GM18858 (cell line): ENCODE results near the gene BRICD5.
"Not testable (repeated sequence)": the region's sequence is repeated elsewhere in the genome, so short reads cannot be mapped to it uniquely, and the experiment has no call there.

Experiments
- ATAC-seq: cut with Tn5 transposase; IDR thresholded peaks from one replicate; pipeline ENCODE4 v1.9.1; 2021; ENCODE audit not compliant: unreplicated experiment

Gene BRICD5

GRCh38 chr16:2210386-2211365 is at the start of gene BRICD5:
Gene BRICD5, minus strand, starts transcription at chr16:2210863. Its CDS starts 30 bp downstream, at chr16:2210833.
- no peak for ATAC-seq

- ATAC-seq: no peak
Observed at GRCh38 chr16:2260250-2260649, 49.6 kb upstream of the BRICD5 start.

- not testable (repeated sequence) for ATAC-seq
Observed at GRCh38 chr16:2258530-2258929, 47.9 kb upstream of the BRICD5 start.

- ATAC-seq: no peak
Observed at GRCh38 chr16:2257726-2258125, 47.1 kb upstream of the BRICD5 start.

DNA sequence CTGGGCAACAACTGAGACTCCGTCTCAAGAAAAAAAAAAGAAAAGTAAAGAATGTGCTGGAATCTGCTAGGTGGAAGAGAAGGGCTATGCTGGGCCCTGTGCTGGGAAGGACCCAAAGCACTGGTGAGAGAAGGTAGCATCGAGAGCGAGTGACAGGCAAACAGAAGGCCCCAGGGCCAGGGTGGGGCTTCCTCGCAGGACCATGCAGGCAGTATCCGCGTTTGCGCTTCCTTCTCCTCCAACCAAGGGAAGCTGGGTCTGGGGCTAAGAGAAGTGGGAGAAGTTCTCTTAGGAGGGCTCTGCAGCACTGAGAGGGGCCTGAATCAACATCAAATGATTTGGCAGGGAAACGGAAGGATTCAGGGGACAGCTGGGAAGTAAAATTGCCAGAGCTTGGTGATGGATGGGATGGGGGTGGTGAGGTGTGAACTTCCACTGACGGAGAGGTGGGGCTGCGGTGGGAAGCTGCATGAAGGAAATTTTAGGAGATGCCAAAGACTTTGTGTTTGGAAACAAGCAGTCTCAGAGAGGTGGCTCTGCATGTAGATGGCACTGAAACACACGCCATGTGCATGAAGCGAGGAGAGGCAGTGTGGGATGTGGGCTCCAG is 46.0 kb upstream of the BRICD5 start:
- no peak for ATAC-seq

- ATAC-seq: no peak
Observed at GRCh38 chr16:2253293-2253692, 42.6 kb upstream of the BRICD5 start.

DNA sequence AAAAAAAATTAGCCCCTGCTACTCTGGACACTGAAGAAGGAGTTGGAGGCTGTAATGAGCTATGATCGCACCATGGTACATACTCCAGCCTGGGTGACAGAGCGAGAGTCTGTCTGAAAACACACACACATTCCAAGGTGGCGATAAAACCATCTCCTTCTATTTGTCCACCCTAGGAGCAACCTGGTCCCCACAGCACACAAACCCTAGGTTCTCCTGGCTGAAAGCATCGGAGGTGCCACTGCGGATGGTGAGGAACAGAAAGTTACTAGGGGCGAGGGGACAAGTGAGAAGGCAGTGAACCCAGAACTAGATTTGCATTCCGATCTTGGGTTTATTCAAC is 42.1 kb upstream of the BRICD5 start:
- ATAC-seq: no peak

GRCh38 chr16:2251296-2252111 is 40.8 kb upstream of the BRICD5 start, which contains the start of gene ECI1:
Gene ECI1, minus strand, starts transcription at chr16:2251587. Its CDS starts 21 bp downstream, at chr16:2251566.
- ATAC-seq: peak; percentile 59

DNA sequence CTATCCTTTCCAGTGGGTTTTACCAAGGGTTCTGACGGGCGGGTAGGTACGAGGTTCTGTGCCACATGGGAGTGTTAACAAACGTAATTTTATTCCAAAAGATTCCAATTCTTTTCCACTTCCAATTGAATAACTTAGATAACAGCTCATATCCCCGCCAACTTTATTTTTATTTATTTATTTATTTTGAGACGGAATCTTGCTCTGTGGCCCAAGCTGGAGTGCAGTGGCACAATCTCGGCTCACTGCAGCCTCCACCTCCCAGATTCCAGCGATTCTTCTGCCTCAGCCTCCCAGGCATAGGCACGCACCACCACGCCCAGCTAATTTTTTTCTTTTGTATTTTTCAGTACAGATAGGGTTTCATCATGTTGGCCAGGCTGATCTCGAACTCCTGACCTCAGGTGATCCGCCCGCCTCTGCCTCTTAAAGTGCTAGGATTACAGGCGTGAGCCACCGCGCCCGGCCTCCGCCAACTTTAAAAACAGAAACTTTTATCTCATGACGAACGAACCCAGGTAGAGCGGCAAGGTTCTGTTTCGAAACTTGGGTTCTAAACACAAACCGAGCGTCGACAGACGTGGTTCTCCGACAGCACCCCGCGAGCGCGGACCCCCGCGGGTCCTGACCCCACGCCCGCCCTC is 40.1 kb upstream of the BRICD5 start:
- ATAC-seq: peak; percentile 2

- no peak for ATAC-seq
Observed at GRCh38 chr16:2246301-2246885, 35.7 kb upstream of the BRICD5 start.

GRCh38 chr16:2244926-2245795 is 34.5 kb upstream of the BRICD5 start:
- ATAC-seq: no peak

DNA sequence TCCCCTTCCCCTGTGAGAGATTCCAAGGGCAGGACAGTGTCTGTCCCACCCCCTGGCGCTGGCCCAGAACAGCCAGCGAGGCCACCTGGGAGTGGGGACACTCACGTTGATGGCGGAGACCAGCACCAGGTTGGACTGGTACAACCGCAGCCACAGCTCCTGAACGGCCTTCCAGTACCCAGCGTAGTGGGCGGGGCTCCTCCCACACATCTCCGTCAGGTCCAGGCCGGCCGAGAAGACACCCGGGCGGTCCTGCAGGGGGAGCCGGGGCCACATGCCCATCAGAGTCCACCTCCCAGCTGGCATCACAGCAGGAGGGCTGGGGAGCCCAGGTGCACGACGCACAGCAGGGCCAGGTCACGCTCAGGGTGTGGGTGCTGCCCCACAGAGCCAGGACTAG is 33.6 kb upstream of the BRICD5 start:
- ATAC-seq: no peak

GRCh38 chr16:2243781-2244180 is 33.1 kb upstream of the BRICD5 start:
- no peak for ATAC-seq

- ATAC-seq: no peak
Observed at GRCh38 chr16:2243031-2243528, 32.4 kb upstream of the BRICD5 start.

DNA sequence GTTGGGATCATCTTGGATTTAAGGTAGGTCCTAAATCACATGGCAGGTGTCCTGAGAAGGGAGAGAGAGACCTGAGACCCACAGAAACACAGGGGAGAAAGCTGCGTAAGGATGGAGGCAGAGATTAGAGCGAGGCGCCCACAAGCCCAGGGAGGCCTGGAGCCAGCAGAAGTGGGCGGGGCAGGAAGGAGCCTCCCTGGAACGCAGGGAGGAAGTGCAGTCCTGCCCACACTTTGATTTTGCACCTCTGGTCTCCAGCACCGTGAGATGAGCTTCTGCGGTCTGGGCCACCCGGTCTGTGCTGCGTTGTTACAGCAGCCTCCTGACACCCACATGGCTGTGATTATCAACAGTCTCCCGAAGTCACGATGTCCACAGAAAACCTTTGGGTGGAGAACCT is 31.9 kb upstream of the BRICD5 start:
- no peak for ATAC-seq

- ATAC-seq: not testable (repeated sequence)
Observed at GRCh38 chr16:2240331-2240730, 29.7 kb upstream of the BRICD5 start.

DNA sequence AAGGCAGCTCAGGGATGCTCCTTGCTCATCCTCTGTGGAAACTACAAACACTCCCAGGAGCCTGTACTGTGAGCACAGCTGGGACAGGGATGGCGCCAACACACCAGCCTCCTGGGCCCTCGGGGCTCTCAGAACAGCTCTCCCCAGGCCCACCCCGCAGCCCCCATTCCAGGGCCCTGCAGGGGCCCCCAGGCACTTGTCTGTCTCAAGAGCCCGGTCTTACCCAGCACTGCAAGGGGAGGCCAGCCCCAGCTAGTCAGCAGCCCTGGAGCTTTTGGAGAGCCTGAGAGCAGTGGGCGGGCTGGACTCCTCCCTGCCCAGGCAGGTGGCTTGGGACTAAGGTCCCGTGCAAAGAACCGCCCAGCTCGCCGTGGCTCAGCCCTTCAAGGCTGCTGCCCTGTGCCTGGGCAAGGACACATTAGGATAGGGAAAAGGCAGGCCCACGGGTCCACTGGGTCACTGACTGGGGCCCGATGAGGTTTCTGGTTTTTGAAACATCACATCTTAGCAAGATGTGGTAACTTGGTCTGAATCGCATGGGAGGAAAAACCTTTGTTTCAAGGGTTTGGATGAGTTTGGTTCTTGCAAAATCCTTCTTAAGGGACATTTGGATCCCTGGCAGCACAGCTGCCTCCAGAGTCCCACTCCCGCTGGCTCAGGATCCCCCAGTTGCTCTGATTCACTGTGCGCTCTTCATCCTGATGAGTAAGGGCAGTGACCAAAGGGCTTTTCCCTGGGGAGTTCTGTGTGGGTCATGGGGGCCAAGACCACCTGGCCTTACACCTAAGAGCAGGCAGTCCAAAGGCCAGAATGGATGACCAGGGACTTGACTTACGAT is 28.4 kb upstream of the BRICD5 start:
- no peak for ATAC-seq

- ATAC-seq: no peak
Observed at GRCh38 chr16:2238150-2238837, 27.6 kb upstream of the BRICD5 start.
